Suprapubic skin (tissue), 4 donors: ENCODE measurements around the gene AKR1B15. TPM values are rescaled to one million over a fixed set of nuclear protein-coding genes. Genes with fewer than 3 reads are reported as not detected.

Experiments
- DNase-seq, 2 donors: peaks; one replicate each; pipeline ENCODE4 v3.0.0-alpha.2; 2019; ENCODE audit warnings: low spot score in 2 of 2
- H3K27ac ChIP-seq: fragments of 200-600 bp; sonication (generic); one replicate; pipeline ENCODE4 v1.5.1; 2019
- H3K27me3 ChIP-seq: fragments of 200-600 bp; sonication (generic); one replicate; pipeline ENCODE4 v1.5.1; 2019
- H3K36me3 ChIP-seq: fragments of 200-600 bp; sonication (generic); one replicate; pipeline ENCODE4 v1.5.1; 2019
- H3K4me1 ChIP-seq: fragments of 200-600 bp; sonication (generic); one replicate; pipeline ENCODE4 v1.5.1; 2019
- H3K4me3 ChIP-seq: fragments of 200-600 bp; sonication (generic); one replicate; pipeline ENCODE4 v1.5.1; 2019; ENCODE audit warnings: mild to moderate bottlenecking
- H3K9me3 ChIP-seq: fragments of 200-600 bp; sonication (generic); one replicate; pipeline ENCODE4 v1.5.1; 2019
- CTCF ChIP-seq, 2 donors: fragments of 200-600 bp in 1 of 2; fragments of 450-650 bp in 1 of 2; sonication (generic) in 1 of 2; IDR thresholded peaks; one replicate each; pipeline ENCODE4 v1.5.1; 2016 to 2019; ENCODE audit warnings: antibody characterized with exemption in 2 of 2, mild to moderate bottlenecking in 1 of 2, moderate library complexity in 1 of 2
- EP300 ChIP-seq: sonication (generic); formaldehyde crosslinking; IDR thresholded peaks from one replicate; pipeline ENCODE4 v1.6.1; 2017; ENCODE audit warnings: antibody characterized with exemption
- POLR2A ChIP-seq, 2 donors: fragments of 450-650 bp; IDR thresholded peaks; one replicate each; pipeline ENCODE4 v1.6.1; 2017; ENCODE audit warnings: antibody characterized with exemption in 2 of 2, mild to moderate bottlenecking in 2 of 2, moderate library complexity in 2 of 2
- POLR2AphosphoS5 ChIP-seq, 3 donors: sonication (generic); formaldehyde crosslinking; IDR thresholded peaks; one replicate each; pipeline ENCODE4 v1.6.1; 2017; ENCODE audit warnings: antibody characterized with exemption in 3 of 3
- WGBS: methylation state at CpG from one replicate; pipeline ENCODE4 v1.1.5; 2018; 5-methylcytosine and 5-hydroxymethylcytosine counted together
- total RNA-seq, 4 donors: library from RNA; depleted of rRNA; stranded (reverse); fragments of >200 nt; gene quantifications; one replicate each; pipeline ENCODE4 v1.1.0, GENCODE V29; 2016

Gene AKR1B15
- total RNA-seq, 4 donors from 2014 or later: 1.1 TPM; not detected in 3

- H3K27ac ChIP-seq: no peak overlapping the region
- peaks cover 3% of the 10 kb centered on the region for H3K27me3 ChIP-seq
- no peak for DNase-seq
- H3K36me3 ChIP-seq: no peaks in the 10 kb centered on the region
- TF ChIP-seq EP300 (no peak), CTCF (IDR thresholded peaks at IDR 0.05) (no peak)
- H3K9me3 ChIP-seq: no peaks in the 10 kb centered on the region
- 73% methylated on average over 7 of the region's 7 CpGs for WGBS
- H3K4me3 ChIP-seq: no peak overlapping the region
- no peaks in the 10 kb centered on the region for H3K4me1 ChIP-seq
Measured at GRCh38 chr7:134622303-134622995, 73.5 kb downstream of the AKR1B15 start.

GRCh38 chr7:134623193-134623592 lies 74.3 kb downstream of the AKR1B15 start:
- WGBS: 65% methylated on average over 2 of the region's 2 CpGs
- DNase-seq: no peak
- TF ChIP-seq EP300 (no peak), POLR2A (IDR thresholded peaks at IDR 0.05) (no peak), POLR2AphosphoS5 (IDR thresholded peaks at IDR 0.05) (no peak)
- Histone ChIP-seq H3K9me3 (no peaks in the 10 kb centered on the region), H3K27ac (no peak overlapping the region), H3K4me3 (no peak overlapping the region), H3K4me1 (no peaks in the 10 kb centered on the region), H3K27me3 (peaks cover 3% of the 10 kb centered on the region), H3K36me3 (no peaks in the 10 kb centered on the region)

GRCh38 chr7:134625550-134625949 lies 76.6 kb downstream of the AKR1B15 start:
- H3K36me3 ChIP-seq: no peaks in the 10 kb centered on the region
- H3K27ac ChIP-seq: no peak overlapping the region
- H3K9me3 ChIP-seq: no peaks in the 10 kb centered on the region
- WGBS: 26% methylated on average over 3 of the region's 3 CpGs
- TF ChIP-seq POLR2A (IDR thresholded peaks at IDR 0.05): no peak
- TF ChIP-seq CTCF (IDR thresholded peaks at IDR 0.05): no peak
- TF ChIP-seq POLR2AphosphoS5 (IDR thresholded peaks at IDR 0.05): no peak
- no peak for TF ChIP-seq EP300
- H3K4me3 ChIP-seq: no peak overlapping the region
- no peaks in the 10 kb centered on the region for H3K4me1 ChIP-seq
- no peak for DNase-seq
- peaks cover 3% of the 10 kb centered on the region for H3K27me3 ChIP-seq

GRCh38 chr7:134627109-134627774 lies 78.3 kb downstream of the AKR1B15 start:
- DNase-seq: no peak
- Histone ChIP-seq H3K36me3 (no peaks in the 10 kb centered on the region), H3K27ac (no peak overlapping the region), H3K4me3 (no peak overlapping the region), H3K9me3 (no peaks in the 10 kb centered on the region), H3K4me1 (no peaks in the 10 kb centered on the region), H3K27me3 (peaks cover 3% of the 10 kb centered on the region)
- WGBS: 50% methylated on average over 2 of the region's 2 CpGs
- TF ChIP-seq EP300 (no peak), POLR2AphosphoS5 (IDR thresholded peaks at IDR 0.05) (no peak), CTCF (IDR thresholded peaks at IDR 0.05) (no peak), POLR2A (IDR thresholded peaks at IDR 0.05) (no peak)

GRCh38 chr7:134627775-134628153 lies 78.9 kb downstream of the AKR1B15 start:
- WGBS: 0% methylated on average over 1 of the region's 1 CpG
- no peaks in the 10 kb centered on the region for H3K9me3 ChIP-seq
- no peaks in the 10 kb centered on the region for H3K4me1 ChIP-seq
- no peaks in the 10 kb centered on the region for H3K36me3 ChIP-seq
- no peak overlapping the region for H3K27ac ChIP-seq
- H3K27me3 ChIP-seq: peaks cover 3% of the 10 kb centered on the region
- DNase-seq: no peak
- H3K4me3 ChIP-seq: no peak overlapping the region
- TF ChIP-seq CTCF (IDR thresholded peaks at IDR 0.05) (no peak), POLR2A (IDR thresholded peaks at IDR 0.05) (no peak)
